Posterior vena cava (tissue), 2 donors: ENCODE measurements around the gene CSTB. TPM values are rescaled to one million over a fixed set of nuclear protein-coding genes. Genes with fewer than 3 reads are reported as not detected.

Source experiments
- DNase-seq: peaks from one replicate; pipeline ENCODE4 v3.0.0-alpha.2; 2020; ENCODE audit warnings: low spot score
- intact Hi-C, 2 donors: fragments of 100-400 bp; cut with DNase I; formaldehyde crosslinking; loops; one replicate each; pipeline versions ENCODE4 v1.14.1 to v1.14.2; 2022 to 2023
- total RNA-seq, 2 donors: library from RNA; stranded (reverse); fragmentation: NEBNext Ultra II Directional; extraction: Animal tissue kit (Norgen Biotek cat#: 25700); gene quantifications; one replicate each; pipeline ENCODE4 v1.2.1, GENCODE V29; 2021
- donor health status: DM: yes; HTN: yes; CAD: no.
- donor health status: DM: yes; HTN: yes; CAD: no.

CSTB gene
- total RNA-seq, 2 donors from 2014 or later: 29.0 to 48.6 TPM

GRCh38 chr21:43775190-43775589 lies 918 bp downstream of the CSTB start:
- intact Hi-C loops: loop anchor here in 1 of 2 donors (5.0 kb wide), 1 partner anchor 53 kb away; no protein-coding TSS in a partner anchor
- no peak for DNase-seq

GRCh38 chr21:43774163-43774562 lies 1.9 kb downstream of the CSTB start:
- intact Hi-C loops: no loop called here
- no peak for DNase-seq

- intact Hi-C loops: no loop called here
- no peak for DNase-seq
Measured at GRCh38 chr21:43772425-43772821, 3.7 kb downstream of the CSTB start.

- no peak for DNase-seq
- intact Hi-C loops: no loop called here
Measured at GRCh38 chr21:43771698-43772424, 4.2 kb downstream of the CSTB start.

- DNase-seq: no peak
- intact Hi-C loops: no loop called here
Measured at GRCh38 chr21:43771199-43771675, 4.9 kb downstream of the CSTB start.

- intact Hi-C loops: no loop called here
- no peak for DNase-seq
Measured at GRCh38 chr21:43770066-43770655, 5.9 kb downstream of the CSTB start.

GRCh38 chr21:43769325-43769958 lies 6.7 kb downstream of the CSTB start:
- intact Hi-C loops: no loop called here
- DNase-seq: no peak

GRCh38 chr21:43768868-43769167 lies 7.3 kb downstream of the CSTB start:
- intact Hi-C loops: no loop called here
- DNase-seq: no peak

- no peak for DNase-seq
- intact Hi-C loops: no loop called here
Measured at GRCh38 chr21:43767984-43768867, 7.9 kb downstream of the CSTB start.

- no peak for DNase-seq
- intact Hi-C loops: no loop called here
Measured at GRCh38 chr21:43767498-43767983, 8.6 kb downstream of the CSTB start.

- intact Hi-C loops: no loop called here
- DNase-seq: no peak
Measured at GRCh38 chr21:43766734-43767497, 9.2 kb downstream of the CSTB start.

GRCh38 chr21:43764576-43765495 lies 11.3 kb downstream of the CSTB start:
- intact Hi-C loops: no loop called here
- DNase-seq: no peak

GRCh38 chr21:43763901-43764523 lies 12.1 kb downstream of the CSTB start:
- intact Hi-C loops: no loop called here
- DNase-seq: no peak

- intact Hi-C loops: no loop called here
Measured at GRCh38 chr21:43762303-43763128, 13.6 kb downstream of the CSTB start.

GRCh38 chr21:43761886-43762285 lies 14.2 kb downstream of the CSTB start:
- intact Hi-C loops: no loop called here
- no peak for DNase-seq

More at GRCh38 chr21:43762303-43763128, 13.6 kb downstream of the CSTB start:
- DNase-seq: no peak

- intact Hi-C loops: no loop called here
Measured at GRCh38 chr21:43760391-43760958, 15.6 kb downstream of the CSTB start.

More at GRCh38 chr21:43760391-43760958, 15.6 kb downstream of the CSTB start:
- DNase-seq: no peak
